IMR-90 (cell line): ENCODE results near the gene SPAG8. TPM values are rescaled to one million over a fixed set of nuclear protein-coding genes. Genes with fewer than 3 reads are reported as not detected.

Experiments used
- ATAC-seq: fragments of 200-7000 bp; cut with Tn5 transposase; 2 replicates; pipeline ENCODE4 v1.9.1; 2020; ENCODE audit warnings: low read depth, mild to moderate bottlenecking, moderate library complexity
- BruUV-seq: library from RNA; stranded (reverse); fragments of 400-500 nt; replicated peaks from 2 replicates; lab custom pipeline; 2021; lab: Mats Ljungman, UMichigan
- CTCF ChIA-PET: fragments of 300-600 bp; formaldehyde crosslinking; extraction: SDS; loops from one replicate; lab custom pipeline; 2021; ENCODE audit warnings: antibody characterized with exemption; lab: Yijun Ruan, JAX
- POLR2A ChIA-PET: fragments of 300-600 bp; sonication (Branson Sonifier 250); formaldehyde crosslinking; loops from one replicate; lab custom pipeline; 2022; ENCODE audit warnings: antibody characterized with exemption; ENCODE audit not compliant: unreplicated experiment; lab: Charles Lee
- DNase-seq: peaks from one replicate; pipeline ENCODE4 v3.0.0; 2013
- H2AFZ ChIP-seq: replicated peaks from 2 replicates; pipeline ENCODE3; 2013; ENCODE audit warnings: low read length, mild to moderate bottlenecking; ENCODE audit not compliant: poor library complexity
- H2AK5ac ChIP-seq: 2 replicates; pipeline ENCODE4 v1.6.1; 2013; ENCODE audit warnings: low read depth, low read length, inconsistent platforms
- H2AK9ac ChIP-seq: replicated peaks from 2 replicates; pipeline ENCODE3; 2013; ENCODE audit warnings: mild to moderate bottlenecking, low read depth, low read length, moderate library complexity; ENCODE audit not compliant: poor library complexity
- H2BK120ac ChIP-seq: 2 replicates; pipeline ENCODE4 v1.6.1; 2013; ENCODE audit warnings: low read depth, low read length, inconsistent platforms
- H2BK15ac ChIP-seq: 3 replicates; pipeline ENCODE4 v1.6.1; 2013; ENCODE audit warnings: low read depth, low read length, inconsistent platforms
- H2BK20ac ChIP-seq: 2 replicates; pipeline ENCODE4 v1.6.1; 2013; ENCODE audit warnings: low read depth, mild to moderate bottlenecking, inconsistent platforms, low read length, moderate library complexity
- H2BK5ac ChIP-seq: 2 replicates; pipeline ENCODE4 v1.6.1; 2013; ENCODE audit warnings: mild to moderate bottlenecking, low read depth, low read length, inconsistent platforms; ENCODE audit not compliant: poor library complexity, severe bottlenecking
- H3K14ac ChIP-seq: replicated peaks from 2 replicates; pipeline ENCODE4 v1.6.1; 2013; ENCODE audit warnings: low read depth, low read length, inconsistent platforms
- H3K18ac ChIP-seq: 2 replicates; pipeline ENCODE4 v1.6.1; 2013; ENCODE audit warnings: low read depth, low read length, control low read depth
- H3K23ac ChIP-seq: 2 replicates; pipeline ENCODE4 v1.6.1; 2013; ENCODE audit warnings: low read depth, low read length, inconsistent platforms
- H3K27ac ChIP-seq: 2 replicates; pipeline ENCODE4 v1.5.1; 2013; ENCODE audit warnings: mild to moderate bottlenecking, control low read depth, low read length; ENCODE audit not compliant: insufficient read depth
- H3K27me3 ChIP-seq: 2 replicates; pipeline ENCODE4 v1.6.1; 2013; ENCODE audit warnings: low read length; ENCODE audit not compliant: control insufficient read depth, insufficient read depth
- H3K36me3 ChIP-seq: 2 replicates; pipeline ENCODE4 v1.6.1; 2013; ENCODE audit warnings: low read length, mixed read lengths; ENCODE audit not compliant: control insufficient read depth, insufficient read depth
- H3K4ac ChIP-seq: 2 replicates; pipeline ENCODE4 v1.6.1; 2013; ENCODE audit warnings: low read depth, low read length, inconsistent platforms
- H3K4me1 ChIP-seq: 2 replicates; pipeline ENCODE4 v1.6.1; 2013; ENCODE audit warnings: low read length, mixed read lengths; ENCODE audit not compliant: control insufficient read depth, insufficient read depth
- H3K4me2 ChIP-seq: 2 replicates; pipeline ENCODE4 v1.6.1; 2013; ENCODE audit warnings: low read depth, mild to moderate bottlenecking, control low read depth, low read length, moderate library complexity
- H3K4me3 ChIP-seq: 2 replicates; pipeline ENCODE4 v1.5.1; 2013; ENCODE audit warnings: low read depth, mild to moderate bottlenecking, control low read depth, low read length, moderate library complexity; ENCODE audit not compliant: insufficient read depth
- H3K56ac ChIP-seq: 2 replicates; pipeline ENCODE4 v1.6.1; 2013; ENCODE audit warnings: low read length, inconsistent platforms; ENCODE audit not compliant: insufficient read depth; ENCODE audit errors: extremely low read depth
- H3K79me1 ChIP-seq, 2 experiments: 2 replicates each; pipeline ENCODE4 v1.6.1; 2013; ENCODE audit warnings: low read length in 2 of 2, inconsistent platforms in 1 of 2, low read depth in 1 of 2
- H3K9ac ChIP-seq: 2 replicates; pipeline ENCODE4 v1.6.1; 2013; ENCODE audit warnings: low read depth, low read length, control low read depth
- H3K9me1 ChIP-seq: 2 replicates; pipeline ENCODE4 v1.6.1; 2013; ENCODE audit warnings: low read length, inconsistent platforms; ENCODE audit not compliant: insufficient read depth
- H3K9me3 ChIP-seq: 2 replicates; pipeline ENCODE4 v1.6.1; 2013; ENCODE audit warnings: low read length; ENCODE audit not compliant: control insufficient read depth, insufficient read depth
- H4K20me1 ChIP-seq: 2 replicates; pipeline ENCODE4 v1.6.1; 2013; ENCODE audit warnings: low read length, inconsistent platforms; ENCODE audit not compliant: insufficient read depth
- H4K5ac ChIP-seq: 2 replicates; pipeline ENCODE4 v1.6.1; 2013; ENCODE audit warnings: mild to moderate bottlenecking, low read depth, low read length, control low read depth
- H4K8ac ChIP-seq, 2 experiments: 2 replicates each; pipeline ENCODE4 v1.6.1; 2013; ENCODE audit warnings: low read depth in 2 of 2, low read length in 2 of 2, control low read depth in 1 of 2, inconsistent platforms in 1 of 2
- H4K91ac ChIP-seq: 2 replicates; pipeline ENCODE4 v1.6.1; 2013; ENCODE audit warnings: low read depth, low read length, inconsistent platforms; ENCODE audit not compliant: insufficient read depth
- CTCF ChIP-seq: conservative IDR thresholded peaks from 2 replicates; pipeline ENCODE4 v1.5.1; 2012; ENCODE audit warnings: mild to moderate bottlenecking, low read depth, low read length, improper control_type of control experiment
- RAD21 ChIP-seq: IDR thresholded peaks from 2 replicates; pipeline ENCODE4 v1.6.1; 2012; ENCODE audit warnings: low read length, improper control_type of control experiment
- SMC3 ChIP-seq: fragments of 150-350 bp; IDR thresholded peaks from 2 replicates; pipeline ENCODE4 v1.6.1; 2016; ENCODE audit warnings: low read depth, mild to moderate bottlenecking, antibody characterized with exemption, low read length, moderate library complexity
- WGBS, 2 experiments: methylation state at CpG; one replicate each; pipeline versions ENCODE4 v1.1.5 to v1.1.7; 2013; ENCODE audit warnings: missing lambda C conversion rate in 2 of 2; ENCODE audit not compliant: insufficient read length in 1 of 2; ENCODE audit errors: extremely low coverage in 2 of 2; 5-methylcytosine and 5-hydroxymethylcytosine counted together
- dilution Hi-C: fragments of 300-500 bp; cut with HindIII; formaldehyde crosslinking; loops from one replicate; pipeline ENCODE4 v1.14.3; 2018; ENCODE audit warnings: low sequenced_read_pairs; ENCODE audit not compliant: unreplicated experiment
- in situ Hi-C: fragments of 300-500 bp; cut with MboI; formaldehyde crosslinking; loops from 3 replicates; pipeline ENCODE4 v1.14.3; 2019; ENCODE audit warnings: low sequenced_read_pairs, inconsistent platforms, mixed read lengths
- intact Hi-C: fragments of 100-400 bp; cut with micrococcal nuclease; formaldehyde crosslinking; loops from 2 replicates; pipeline ENCODE4 v1.10.0; 2022
- polyA plus RNA-seq, 3 experiments: library from polyadenylated mRNA; depleted of rRNA; stranded (reverse); fragments of >200 nt; gene quantifications; 2 replicates each; pipeline ENCODE4 v1.2.3, GENCODE V29; 2012; ENCODE audit warnings: low replicate concordance in 1 of 3
- total RNA-seq: library from RNA; depleted of rRNA; stranded (reverse); fragments of >200 nt; gene quantifications from 2 replicates; pipeline ENCODE4 v1.2.3, GENCODE V29; 2012

SPAG8 gene
- total and polyA plus RNA-seq, 2 of the 4 experiments (the other 2 are of a cell fraction) = 0.72 to 0.84 TPM

- Histone ChIP-seq H3K18ac (no peak overlapping the region), H3K27ac (no peak overlapping the region), H3K4ac (no peak overlapping the region), H2AK9ac (no peak overlapping the region), H3K4me1 (no peaks in the 10 kb centered on the region), H3K4me2 (no peak overlapping the region), H3K14ac (no peak overlapping the region), H3K9me3 (no peaks in the 10 kb centered on the region), H4K91ac (no peak overlapping the region), H3K9me1 (peaks cover 7% of the 10 kb centered on the region; the same call in 1 of the 2 replicates), H4K8ac (no peak overlapping the region), H3K56ac (no peak overlapping the region), H3K79me1 (peaks cover 2 to 9% of the 10 kb centered on the region in 2 experiments; a peak in 3 of 4 replicates), H2BK5ac (no peak overlapping the region), H2AFZ (no peak overlapping the region), H2AK5ac (no peak overlapping the region), H3K9ac (no peak overlapping the region), H3K23ac (no peak overlapping the region), H3K4me3 (no peak overlapping the region), H4K5ac (no peak overlapping the region), H4K20me1 (no peaks in the 10 kb centered on the region), H2BK20ac (no peak overlapping the region), H3K36me3 (no peaks in the 10 kb centered on the region), H2BK15ac (no peak overlapping the region), H2BK120ac (no peak overlapping the region), H3K27me3 (no peaks in the 10 kb centered on the region)
- ChIA-PET CTCF (interaction anchor here (1.1 to 1.2 kb wide), 2 partner anchors 9 to 16 kb away, joined by 3 to 4 read pairs; no protein-coding TSS in a partner anchor), POLR2A (no interaction called here)
- 100% methylated on average over 1 of the region's 3 CpGs; no CpG with 5 or more reads in 1 of the 2 experiments for WGBS, 2 experiments
- ATAC-seq (no peak), DNase-seq (no peak)
- BruUV-seq = no TSS peak
- 0 out of 2 replicates have a peak, but pooled peaks have one; percentile 10 for TF ChIP-seq CTCF
- TF ChIP-seq SMC3 = no peak
- 0 out of 2 replicates have a peak, but pooled peaks have one; percentile 8 for TF ChIP-seq RAD21
- in situ Hi-C loops = no loop called here
- dilution Hi-C loops = no loop called here
- intact Hi-C loops = no loop called here
These were observed 23.2 kb upstream of the SPAG8 start for GRCh38 chr9:35835216-35835632.
